H1 (cell line): ENCODE data around the gene NEDD9. TPM values are rescaled to one million over a fixed set of nuclear protein-coding genes. Genes with fewer than 3 reads are reported as not detected.

Experiments
- CTCF ChIA-PET: fragments of 300-600 bp; sonication (Branson Sonifier 250); formaldehyde crosslinking; loops from one replicate; lab custom pipeline; 2021; ENCODE audit not compliant: partially characterized antibody; lab: Charles Lee
- POLR2A ChIA-PET: fragments of 300-600 bp; sonication (Branson Sonifier 250); formaldehyde crosslinking; loops from one replicate; lab custom pipeline; 2021; ENCODE audit warnings: inconsistent platforms; ENCODE audit not compliant: partially characterized antibody; lab: Charles Lee
- DNase-seq, 2 experiments: peaks; one replicate each; pipeline versions ENCODE4 v3.0.0 to v3.0.0-alpha.2; 2010 to 2022; ENCODE audit warnings: low spot score in 2 of 2, low read depth in 1 of 2, mixed read lengths in 1 of 2
- FAIRE-seq: peaks from 2 replicates; lab custom pipeline; 2011; peaks lifted over from hg19 to GRCh38; lab: Jason Lieb, UNC
- H2AFZ ChIP-seq: 2 replicates; pipeline ENCODE4 v1.8.1; 2012; ENCODE audit warnings: low read length, inconsistent platforms
- H2AK5ac ChIP-seq: 2 replicates; pipeline ENCODE4 v1.6.1; 2013; ENCODE audit warnings: low read depth, low read length
- H2BK120ac ChIP-seq: replicated peaks from 2 replicates; pipeline ENCODE3; 2013; ENCODE audit warnings: low read depth, low read length, inconsistent platforms
- H2BK12ac ChIP-seq: 2 replicates; pipeline ENCODE4 v1.6.1; 2013; ENCODE audit warnings: low read depth, low read length
- H2BK15ac ChIP-seq: 2 replicates; pipeline ENCODE4 v1.6.1; 2013; ENCODE audit warnings: low read length
- H2BK20ac ChIP-seq: 2 replicates; pipeline ENCODE4 v1.6.1; 2013; ENCODE audit warnings: low read length
- H2BK5ac ChIP-seq: 2 replicates; pipeline ENCODE4 v1.6.1; 2013; ENCODE audit warnings: low read depth, low read length
- H3K14ac ChIP-seq: 2 replicates; pipeline ENCODE4 v1.6.1; 2013; ENCODE audit warnings: inconsistent platforms; ENCODE audit not compliant: insufficient read length
- H3K18ac ChIP-seq: 2 replicates; pipeline ENCODE4 v1.6.1; 2013; ENCODE audit warnings: low read length; ENCODE audit errors: extremely low read depth
- H3K23ac ChIP-seq: 2 replicates; pipeline ENCODE4 v1.6.1; 2013; ENCODE audit warnings: inconsistent platforms; ENCODE audit not compliant: insufficient read length
- H3K23me2 ChIP-seq: 2 replicates; pipeline ENCODE4 v1.6.1; 2013; ENCODE audit warnings: low read depth, low read length
- H3K27ac ChIP-seq: 2 replicates; pipeline ENCODE4 v1.6.1; 2011; ENCODE audit warnings: low read depth, low read length, inconsistent platforms
- H3K27me3 ChIP-seq, 4 experiments: replicated peaks in 1 of 4; 1 replicate in 1 of 4; 2 replicates in 3 of 4; pipeline versions ENCODE4 v1.6.1 to v1.8.1; 2011 to 2013; ENCODE audit warnings: low read length in 3 of 4, mild to moderate bottlenecking in 3 of 4, inconsistent platforms in 2 of 4, mixed read lengths in 2 of 4, moderate library complexity in 1 of 4; ENCODE audit not compliant: control insufficient read depth in 3 of 4, insufficient read depth in 3 of 4; ENCODE audit errors: extremely low read depth in 1 of 4
- H3K36me3 ChIP-seq, 4 experiments: 2 replicates each; pipeline versions ENCODE4 v1.6.1 to v1.8.1; 2011 to 2013; ENCODE audit warnings: mild to moderate bottlenecking in 4 of 4, low read length in 3 of 4, moderate library complexity in 2 of 4, control low read depth in 1 of 4, inconsistent platforms in 1 of 4; ENCODE audit not compliant: insufficient read depth in 4 of 4, control insufficient read depth in 2 of 4
- H3K4ac ChIP-seq: replicated peaks from 2 replicates; pipeline ENCODE3; 2013; ENCODE audit warnings: low read length, low read depth, mixed read lengths, inconsistent platforms; ENCODE audit not compliant: insufficient read length
- H3K4me1 ChIP-seq, 4 experiments: replicated peaks in 1 of 4; 1 replicate in 1 of 4; 2 replicates in 3 of 4; pipeline versions ENCODE4 v1.6.1 to v1.8.1; 2011 to 2013; ENCODE audit warnings: low read length in 3 of 4, inconsistent platforms in 2 of 4, mixed read lengths in 1 of 4; ENCODE audit not compliant: insufficient read depth in 4 of 4, control insufficient read depth in 3 of 4
- H3K4me2 ChIP-seq, 2 experiments: 2 replicates each; pipeline versions ENCODE4 v1.6.1 to v1.8.1; 2011 to 2013; ENCODE audit warnings: low read depth in 2 of 2, low read length in 2 of 2, control low read depth in 1 of 2, inconsistent platforms in 1 of 2, mild to moderate bottlenecking in 1 of 2; ENCODE audit not compliant: insufficient read depth in 1 of 2
- H3K4me3 ChIP-seq, 4 experiments: fragments of 200-600, 300-600 bp in 1 of 4; sonication (generic), shearing (Covaris generic), sonication (Bioruptor Twin) in 1 of 4; 2 replicates each; pipeline versions ENCODE4 v1.5.1 to v1.8.1; 2011 to 2016; ENCODE audit warnings: low read length in 4 of 4, low read depth in 3 of 4, control low read depth in 2 of 4, inconsistent platforms in 2 of 4, mild to moderate bottlenecking in 2 of 4, mixed read lengths in 1 of 4, moderate library complexity in 1 of 4; ENCODE audit not compliant: insufficient read depth in 2 of 4; ENCODE audit errors: extremely low read depth in 1 of 4
- H3K56ac ChIP-seq: replicated peaks from 2 replicates; pipeline ENCODE3; 2013; ENCODE audit warnings: low read depth, mild to moderate bottlenecking, mixed read lengths, low read length, inconsistent platforms; ENCODE audit not compliant: insufficient read length
- H3K79me1 ChIP-seq: 2 replicates; pipeline ENCODE4 v1.6.1; 2013; ENCODE audit warnings: low read depth, low read length, control low read depth
- H3K79me2 ChIP-seq, 2 experiments: 2 replicates each; pipeline versions ENCODE4 v1.6.1 to v1.8.1; 2012 to 2013; ENCODE audit warnings: low read length in 2 of 2, mild to moderate bottlenecking in 2 of 2, inconsistent platforms in 1 of 2; ENCODE audit not compliant: insufficient read depth in 2 of 2, control insufficient read depth in 1 of 2
- H3K9ac ChIP-seq, 4 experiments: replicated peaks in 1 of 4; 1 replicate in 1 of 4; 2 replicates in 3 of 4; pipeline versions ENCODE4 v1.6.1 to v1.8.1; 2011 to 2013; ENCODE audit warnings: low read depth in 3 of 4, low read length in 3 of 4, control low read depth in 2 of 4, mild to moderate bottlenecking in 2 of 4, moderate library complexity in 2 of 4, inconsistent platforms in 1 of 4; ENCODE audit errors: extremely low read depth in 1 of 4
- H3K9me3 ChIP-seq, 2 experiments: 2 replicates each; pipeline versions ENCODE4 v1.6.1 to v1.8.1; 2012 to 2013; ENCODE audit warnings: mild to moderate bottlenecking in 2 of 2, moderate library complexity in 2 of 2, control low read depth in 1 of 2, inconsistent platforms in 1 of 2, low read depth in 1 of 2, low read length in 1 of 2, mixed read lengths in 1 of 2; ENCODE audit not compliant: insufficient read depth in 2 of 2
- H4K20me1 ChIP-seq, 2 experiments: replicated peaks in 1 of 2; 2 replicates each; pipeline versions ENCODE3 to v1.8.1; 2011 to 2013; ENCODE audit warnings: inconsistent platforms in 2 of 2, low read length in 2 of 2, mild to moderate bottlenecking in 1 of 2; ENCODE audit not compliant: insufficient read depth in 2 of 2, control insufficient read depth in 1 of 2
- H4K5ac ChIP-seq: 2 replicates; pipeline ENCODE4 v1.6.1; 2013; ENCODE audit warnings: low read length, low read depth, mixed read lengths, inconsistent platforms; ENCODE audit not compliant: insufficient read length
- H4K8ac ChIP-seq: 2 replicates; pipeline ENCODE4 v1.8.0; 2013; ENCODE audit warnings: mild to moderate bottlenecking, moderate library complexity, low read length, inconsistent platforms; ENCODE audit not compliant: insufficient read depth; ENCODE audit errors: extremely low read depth
- H4K91ac ChIP-seq: replicated peaks from 2 replicates; pipeline ENCODE3; 2013; ENCODE audit warnings: low read length, mixed read lengths, inconsistent platforms; ENCODE audit not compliant: insufficient read length
- JUN ChIP-seq: IDR thresholded peaks from 2 replicates; pipeline ENCODE4 v1.6.1; 2011; ENCODE audit warnings: low read depth, mild to moderate bottlenecking, improper control_type of control experiment, low read length
- SP4 ChIP-seq: IDR thresholded peaks from 2 replicates; pipeline ENCODE4 v1.6.1; 2012; ENCODE audit warnings: low read length, inconsistent platforms
- TBP ChIP-seq: IDR thresholded peaks from 2 replicates; pipeline ENCODE4 v1.6.1; 2011; ENCODE audit warnings: low read depth, low read length, improper control_type of control experiment
- USF2 ChIP-seq: IDR thresholded peaks from 2 replicates; pipeline ENCODE4 v1.6.1; 2011; ENCODE audit warnings: low read length, improper control_type of control experiment
- polyA plus RNA-seq, 7 experiments: library from polyadenylated mRNA; depleted of rRNA in 3 of 7; stranded (reverse) in 5 of 7; unstranded in 2 of 7; fragments of >200 nt in 5 of 7; fragments of 200-250 nt in 2 of 7; gene quantifications; 1 replicate in 5 of 7; 2 replicates in 1 of 7; 4 replicates in 1 of 7; pipeline versions ENCODE4 v1.2.1 to v1.2.3, GENCODE V29; 2011 to 2013; ENCODE audit warnings: missing spikeins in 2 of 7, mixed read lengths in 2 of 7
- total RNA-seq: library from RNA; stranded (reverse); fragmentation: NEBNext Ultra II Directional; extraction: Animal tissue kit (Norgen Biotek cat#: 25700); gene quantifications from 2 replicates; pipeline ENCODE4 v1.2.1, GENCODE V29; 2021

The NEDD9 gene
- total and polyA plus RNA-seq, 2 of the 8 experiments (the other 6 are each of a cell fraction or from before 2014, with no cell fraction given), result 3.6 to 12.0 TPM

GRCh38 chr6:11136809-11137208, 95.7 kb downstream of the NEDD9 start:
- Histone ChIP-seq H3K9me3 (no peaks in the 10 kb centered on the region), H2AFZ (no peak overlapping the region), H3K4me1 (peaks cover 0 to 3% (median 2%) of the 10 kb centered on the region in 4 experiments; a peak in 2 of 7 replicates), H3K23me2 (no peaks in the 10 kb centered on the region), H3K23ac (no peak overlapping the region), H2BK120ac (no peak overlapping the region), H3K36me3 (peaks cover 0 to 13% (median 4%) of the 10 kb centered on the region in 4 experiments; a peak in 6 of 8 replicates), H3K14ac (no peak overlapping the region), H2BK20ac (no peak overlapping the region), H3K27me3 (no peaks in the 10 kb centered on the region), H2AK5ac (no peak overlapping the region), H4K20me1 (no peaks in the 10 kb centered on the region), H3K18ac (no peak overlapping the region), H4K8ac (no peak overlapping the region), H3K4me3 (no peak overlapping the region), H3K79me1 (no peaks in the 10 kb centered on the region), H3K79me2 (no peaks in the 10 kb centered on the region), H3K4ac (no peak overlapping the region), H4K91ac (no peak overlapping the region), H4K5ac (no peak overlapping the region), H2BK5ac (no peak overlapping the region), H2BK12ac (no peak overlapping the region), H3K4me2 (no peak overlapping the region), H3K56ac (no peak overlapping the region), H3K27ac (no peak overlapping the region), H3K9ac (no peak overlapping the region), H2BK15ac (no peak overlapping the region)
- ChIA-PET POLR2A (no interaction called here), CTCF (interaction anchor here (0.6 to 3.4 kb wide), 6 partner anchors 9 to 360 kb away, joined by 4 to 21 read pairs (median 4); no protein-coding TSS in a partner anchor)
- DNase-seq, result no peak
- no peak for FAIRE-seq
- TF ChIP-seq SP4 (no peak), TBP (no peak), USF2 (no peak), JUN (no peak)
